Measurements from ENCODE around the gene EFCAB7.

DNA sequence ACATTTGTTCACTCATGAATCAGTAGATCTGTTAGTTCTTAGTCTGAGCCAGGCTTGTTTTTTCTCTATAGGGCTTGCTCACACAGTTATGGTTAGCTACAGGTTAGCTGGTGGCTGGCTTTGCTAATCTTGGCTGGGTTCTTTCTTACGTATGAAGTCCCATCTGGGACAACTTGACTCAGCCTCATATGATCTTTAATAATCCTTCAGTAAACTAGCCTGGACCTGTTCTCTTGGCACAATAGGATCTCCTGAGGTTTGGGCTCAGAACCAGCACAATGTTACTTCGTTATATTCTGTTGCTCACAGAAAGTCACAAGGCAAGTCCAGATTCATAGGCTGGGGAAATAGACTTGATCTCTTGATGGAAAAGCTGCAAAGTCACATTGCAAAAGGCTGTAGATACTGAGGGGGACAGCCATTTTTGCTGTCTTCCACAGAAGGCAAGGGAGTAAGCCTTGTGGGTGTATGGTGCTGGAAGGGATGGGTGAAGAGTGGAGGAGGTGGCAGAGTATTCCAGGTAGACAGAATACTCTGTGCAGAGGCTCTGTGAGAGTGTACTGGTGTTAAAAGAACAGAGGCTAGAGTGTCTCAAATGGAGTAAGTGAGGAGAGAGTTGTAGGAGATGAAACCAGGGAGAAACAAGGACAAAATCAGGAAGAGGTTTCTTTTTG lies 24.4 kb downstream of the EFCAB7 start:
- TF ChIP-seq ZBTB17 (tag by site-specific recombination; IDR thresholded peaks at IDR 0.05) = no peak
- TF ChIP-seq, protein P1, sequence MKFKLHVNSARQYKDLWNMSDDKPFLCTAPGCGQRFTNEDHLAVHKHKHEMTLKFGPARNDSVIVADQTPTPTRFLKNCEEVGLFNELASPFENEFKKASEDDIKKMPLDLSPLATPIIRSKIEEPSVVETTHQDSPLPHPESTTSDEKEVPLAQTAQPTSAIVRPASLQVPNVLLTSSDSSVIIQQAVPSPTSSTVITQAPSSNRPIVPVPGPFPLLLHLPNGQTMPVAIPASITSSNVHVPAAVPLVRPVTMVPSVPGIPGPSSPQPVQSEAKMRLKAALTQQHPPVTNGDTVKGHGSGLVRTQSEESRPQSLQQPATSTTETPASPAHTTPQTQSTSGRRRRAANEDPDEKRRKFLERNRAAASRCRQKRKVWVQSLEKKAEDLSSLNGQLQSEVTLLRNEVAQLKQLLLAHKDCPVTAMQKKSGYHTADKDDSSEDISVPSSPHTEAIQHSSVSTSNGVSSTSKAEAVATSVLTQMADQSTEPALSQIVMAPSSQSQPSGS (tag by site-specific recombination; IDR thresholded peaks at IDR 0.05; ENCODE audit: low read depth) = no peak
- TF ChIP-seq, protein P2, sequence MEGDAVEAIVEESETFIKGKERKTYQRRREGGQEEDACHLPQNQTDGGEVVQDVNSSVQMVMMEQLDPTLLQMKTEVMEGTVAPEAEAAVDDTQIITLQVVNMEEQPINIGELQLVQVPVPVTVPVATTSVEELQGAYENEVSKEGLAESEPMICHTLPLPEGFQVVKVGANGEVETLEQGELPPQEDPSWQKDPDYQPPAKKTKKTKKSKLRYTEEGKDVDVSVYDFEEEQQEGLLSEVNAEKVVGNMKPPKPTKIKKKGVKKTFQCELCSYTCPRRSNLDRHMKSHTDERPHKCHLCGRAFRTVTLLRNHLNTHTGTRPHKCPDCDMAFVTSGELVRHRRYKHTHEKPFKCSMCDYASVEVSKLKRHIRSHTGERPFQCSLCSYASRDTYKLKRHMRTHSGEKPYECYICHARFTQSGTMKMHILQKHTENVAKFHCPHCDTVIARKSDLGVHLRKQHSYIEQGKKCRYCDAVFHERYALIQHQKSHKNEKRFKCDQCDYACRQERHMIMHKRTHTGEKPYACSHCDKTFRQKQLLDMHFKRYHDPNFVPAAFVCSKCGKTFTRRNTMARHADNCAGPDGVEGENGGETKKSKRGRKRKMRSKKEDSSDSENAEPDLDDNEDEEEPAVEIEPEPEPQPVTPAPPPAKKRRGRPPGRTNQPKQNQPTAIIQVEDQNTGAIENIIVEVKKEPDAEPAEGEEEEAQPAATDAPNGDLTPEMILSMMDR (tag by site-specific recombination; IDR thresholded peaks at IDR 0.05) = no peak
- TF ChIP-seq, protein P3, sequence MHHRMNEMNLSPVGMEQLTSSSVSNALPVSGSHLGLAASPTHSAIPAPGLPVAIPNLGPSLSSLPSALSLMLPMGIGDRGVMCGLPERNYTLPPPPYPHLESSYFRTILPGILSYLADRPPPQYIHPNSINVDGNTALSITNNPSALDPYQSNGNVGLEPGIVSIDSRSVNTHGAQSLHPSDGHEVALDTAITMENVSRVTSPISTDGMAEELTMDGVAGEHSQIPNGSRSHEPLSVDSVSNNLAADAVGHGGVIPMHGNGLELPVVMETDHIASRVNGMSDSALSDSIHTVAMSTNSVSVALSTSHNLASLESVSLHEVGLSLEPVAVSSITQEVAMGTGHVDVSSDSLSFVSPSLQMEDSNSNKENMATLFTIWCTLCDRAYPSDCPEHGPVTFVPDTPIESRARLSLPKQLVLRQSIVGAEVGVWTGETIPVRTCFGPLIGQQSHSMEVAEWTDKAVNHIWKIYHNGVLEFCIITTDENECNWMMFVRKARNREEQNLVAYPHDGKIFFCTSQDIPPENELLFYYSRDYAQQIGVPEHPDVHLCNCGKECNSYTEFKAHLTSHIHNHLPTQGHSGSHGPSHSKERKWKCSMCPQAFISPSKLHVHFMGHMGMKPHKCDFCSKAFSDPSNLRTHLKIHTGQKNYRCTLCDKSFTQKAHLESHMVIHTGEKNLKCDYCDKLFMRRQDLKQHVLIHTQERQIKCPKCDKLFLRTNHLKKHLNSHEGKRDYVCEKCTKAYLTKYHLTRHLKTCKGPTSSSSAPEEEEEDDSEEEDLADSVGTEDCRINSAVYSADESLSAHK (tag by site-specific recombination; IDR thresholded peaks at IDR 0.05) = no peak
- TF ChIP-seq, protein P4, sequence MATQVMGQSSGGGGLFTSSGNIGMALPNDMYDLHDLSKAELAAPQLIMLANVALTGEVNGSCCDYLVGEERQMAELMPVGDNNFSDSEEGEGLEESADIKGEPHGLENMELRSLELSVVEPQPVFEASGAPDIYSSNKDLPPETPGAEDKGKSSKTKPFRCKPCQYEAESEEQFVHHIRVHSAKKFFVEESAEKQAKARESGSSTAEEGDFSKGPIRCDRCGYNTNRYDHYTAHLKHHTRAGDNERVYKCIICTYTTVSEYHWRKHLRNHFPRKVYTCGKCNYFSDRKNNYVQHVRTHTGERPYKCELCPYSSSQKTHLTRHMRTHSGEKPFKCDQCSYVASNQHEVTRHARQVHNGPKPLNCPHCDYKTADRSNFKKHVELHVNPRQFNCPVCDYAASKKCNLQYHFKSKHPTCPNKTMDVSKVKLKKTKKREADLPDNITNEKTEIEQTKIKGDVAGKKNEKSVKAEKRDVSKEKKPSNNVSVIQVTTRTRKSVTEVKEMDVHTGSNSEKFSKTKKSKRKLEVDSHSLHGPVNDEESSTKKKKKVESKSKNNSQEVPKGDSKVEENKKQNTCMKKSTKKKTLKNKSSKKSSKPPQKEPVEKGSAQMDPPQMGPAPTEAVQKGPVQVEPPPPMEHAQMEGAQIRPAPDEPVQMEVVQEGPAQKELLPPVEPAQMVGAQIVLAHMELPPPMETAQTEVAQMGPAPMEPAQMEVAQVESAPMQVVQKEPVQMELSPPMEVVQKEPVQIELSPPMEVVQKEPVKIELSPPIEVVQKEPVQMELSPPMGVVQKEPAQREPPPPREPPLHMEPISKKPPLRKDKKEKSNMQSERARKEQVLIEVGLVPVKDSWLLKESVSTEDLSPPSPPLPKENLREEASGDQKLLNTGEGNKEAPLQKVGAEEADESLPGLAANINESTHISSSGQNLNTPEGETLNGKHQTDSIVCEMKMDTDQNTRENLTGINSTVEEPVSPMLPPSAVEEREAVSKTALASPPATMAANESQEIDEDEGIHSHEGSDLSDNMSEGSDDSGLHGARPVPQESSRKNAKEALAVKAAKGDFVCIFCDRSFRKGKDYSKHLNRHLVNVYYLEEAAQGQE (tag by site-specific recombination; IDR thresholded peaks at IDR 0.05) = no peak
